Occipital lobe (tissue), 2 donors: Measurements from ENCODE around the gene SH2D1B. TPM values are rescaled to one million over a fixed set of nuclear protein-coding genes. Genes with fewer than 3 reads are reported as not detected.

Experiments used
- DNase-seq: peaks from one replicate; lab custom pipeline; 2025; lab: John Stamatoyannopoulos, UW
- total RNA-seq: library from RNA; depleted of rRNA; stranded (reverse); fragments of >200 nt; gene quantifications from one replicate; pipeline ENCODE4 v1.2.3, GENCODE V29; 2014

The SH2D1B gene
- total RNA-seq, 1 donor from 2014 or later = not detected

GRCh38 chr1:162398999-162399580 is 12.8 kb downstream of the SH2D1B start:
- no peak for DNase-seq

- no peak for DNase-seq
Measured at GRCh38 chr1:162397943-162398560, 13.9 kb downstream of the SH2D1B start.

GRCh38 chr1:162397039-162397448 is 14.9 kb downstream of the SH2D1B start:
- DNase-seq = no peak

GRCh38 chr1:162396201-162396906 is 15.6 kb downstream of the SH2D1B start:
- no peak for DNase-seq

GRCh38 chr1:162391790-162392563 is 20.0 kb downstream of the SH2D1B start:
- DNase-seq = no peak

- DNase-seq = no peak
Measured at GRCh38 chr1:162390396-162391185, 21.3 kb downstream of the SH2D1B start.

- no peak for DNase-seq
Measured at GRCh38 chr1:162389971-162390370, 22.0 kb downstream of the SH2D1B start.

- DNase-seq = no peak
Measured at GRCh38 chr1:162389021-162389818, 22.7 kb downstream of the SH2D1B start.

- DNase-seq = no peak
Measured at GRCh38 chr1:162388615-162389014, 23.3 kb downstream of the SH2D1B start.

- DNase-seq = no peak
Measured at GRCh38 chr1:162388083-162388594, 23.8 kb downstream of the SH2D1B start.

- no peak for DNase-seq
Measured at GRCh38 chr1:162387226-162388082, 24.5 kb downstream of the SH2D1B start.

GRCh38 chr1:162386292-162387225 is 25.4 kb downstream of the SH2D1B start:
- DNase-seq = no peak

GRCh38 chr1:162385702-162386101 is 26.2 kb downstream of the SH2D1B start:
- DNase-seq = no peak

GRCh38 chr1:162385280-162385623 is 26.7 kb downstream of the SH2D1B start:
- DNase-seq = no peak

GRCh38 chr1:162384601-162385279 is 27.2 kb downstream of the SH2D1B start:
- no peak for DNase-seq

- no peak for DNase-seq
Measured at GRCh38 chr1:162384116-162384515, 27.8 kb downstream of the SH2D1B start.

GRCh38 chr1:162383516-162383915 is 28.4 kb downstream of the SH2D1B start:
- no peak for DNase-seq

GRCh38 chr1:162383091-162383490 is 28.8 kb downstream of the SH2D1B start:
- DNase-seq = no peak
